Spinal cord (tissue), 10 donors: ENCODE measurements around the gene ARHGAP32. TPM values are rescaled to one million over a fixed set of nuclear protein-coding genes. Genes with fewer than 3 reads are reported as not detected.

ENCODE experiments used
- DNase-seq, 6 donors: peaks; one replicate each; pipeline versions ENCODE4 v3.0.0 to v3.0.0-alpha.2; 2013 to 2015; ENCODE audit warnings: low spot score in 6 of 6, low read depth in 4 of 6
- H3K27ac ChIP-seq: one replicate; pipeline ENCODE4 v1.5.1; 2013; ENCODE audit warnings: low read depth, low read length, control low read depth
- H3K27me3 ChIP-seq: one replicate; pipeline ENCODE4 v1.6.1; 2013; ENCODE audit warnings: low read length; ENCODE audit not compliant: control insufficient read depth, insufficient read depth
- H3K36me3 ChIP-seq: one replicate; pipeline ENCODE4 v1.6.1; 2013; ENCODE audit warnings: low read length; ENCODE audit not compliant: control insufficient read depth, insufficient read depth
- H3K4me1 ChIP-seq: one replicate; pipeline ENCODE4 v1.6.1; 2013; ENCODE audit warnings: low read length; ENCODE audit not compliant: control insufficient read depth, insufficient read depth
- H3K4me3 ChIP-seq: one replicate; pipeline ENCODE4 v1.5.1; 2013; ENCODE audit warnings: low read depth, low read length, control low read depth
- H3K9me3 ChIP-seq: one replicate; pipeline ENCODE4 v1.6.1; 2013; ENCODE audit warnings: low read length; ENCODE audit not compliant: control insufficient read depth, insufficient read depth
- WGBS: methylation state at CpG from one replicate; pipeline ENCODE4 v1.1.5; 2013; ENCODE audit warnings: missing lambda C conversion rate; ENCODE audit not compliant: insufficient coverage; 5-methylcytosine and 5-hydroxymethylcytosine counted together
- polyA plus RNA-seq, 2 donors: library from polyadenylated mRNA; unstranded; fragments of 120-200 nt; gene quantifications; one replicate each; pipeline ENCODE4 v1.2.1, GENCODE V29; 2013; ENCODE audit not compliant: insufficient read length in 2 of 2
- total RNA-seq, 2 donors: library from RNA; depleted of rRNA in 1 of 2; stranded (reverse); fragments of 120-200 nt in 1 of 2; fragments of >200 nt in 1 of 2; gene quantifications; one replicate each; pipeline versions ENCODE4 v1.2.3 to v1.2.4, GENCODE V29; 2013 to 2014
- donor health status: healthy.

The ARHGAP32 gene
- total and polyA plus RNA-seq, 4 donors: 29.0 to 60.2 (median 35.2) TPM

DNA sequence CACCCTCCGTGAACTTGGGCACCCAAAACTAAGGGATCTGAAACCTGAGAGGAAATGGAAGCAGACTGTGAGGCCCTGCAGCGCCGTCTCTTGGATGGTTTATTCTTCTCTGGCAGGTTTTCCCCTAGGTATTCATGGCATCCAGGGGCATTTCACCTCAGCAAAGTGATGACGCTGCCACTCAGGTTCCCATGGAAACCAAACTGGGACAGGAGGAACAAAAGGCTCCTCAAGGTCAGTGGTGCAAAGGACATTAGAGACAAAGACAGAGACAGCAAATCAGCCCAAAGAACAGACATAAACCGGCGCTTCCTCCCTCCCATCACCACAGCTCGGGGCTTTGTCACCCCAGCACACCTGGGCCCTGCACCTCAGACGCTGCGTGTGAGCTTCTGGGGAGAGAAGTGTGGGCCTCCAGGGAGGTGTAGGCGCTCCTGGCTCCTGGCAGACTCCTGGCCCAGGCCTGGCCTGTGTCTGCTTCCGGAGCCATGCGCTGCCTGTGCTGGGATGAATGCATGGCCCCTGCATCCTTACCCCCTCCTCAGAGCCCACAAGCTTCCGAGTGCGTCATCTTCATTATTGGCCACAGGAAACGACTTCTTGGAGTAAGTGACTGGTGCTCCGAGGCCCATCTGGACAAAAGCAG lies 255.4 kb downstream of the ARHGAP32 start:
- H3K9me3 ChIP-seq: no peaks in the 10 kb centered on the region
- 43% methylated on average over 15 of the region's 16 CpGs for WGBS
- no peaks in the 10 kb centered on the region for H3K36me3 ChIP-seq
- H3K4me3 ChIP-seq: no peak overlapping the region
- peaks cover 24% of the 10 kb centered on the region for H3K4me1 ChIP-seq
- no peak overlapping the region for H3K27ac ChIP-seq
- H3K27me3 ChIP-seq: no peaks in the 10 kb centered on the region
- peak in 1 of 6 donors; percentile 84 for DNase-seq

DNA sequence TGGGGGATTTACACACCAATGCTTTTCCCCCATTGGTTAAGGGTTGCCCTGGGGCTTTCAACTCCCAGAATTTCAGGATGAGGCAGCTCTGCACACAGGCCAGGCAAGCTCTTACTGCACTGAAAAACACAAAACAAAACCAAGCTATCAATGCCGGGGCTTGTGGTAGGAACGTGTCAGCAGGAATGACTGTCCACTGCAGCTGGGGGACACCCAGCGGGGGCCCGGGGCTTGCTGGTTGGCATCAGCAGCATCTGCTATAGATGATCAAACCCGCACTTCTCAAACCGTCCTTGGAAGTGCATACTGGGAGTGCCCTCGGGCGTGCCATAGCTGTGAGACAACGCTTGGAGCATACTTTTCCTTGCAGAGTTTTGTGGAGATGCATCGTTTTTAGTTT lies 257.2 kb downstream of the ARHGAP32 start:
- no peaks in the 10 kb centered on the region for H3K27me3 ChIP-seq
- no peak overlapping the region for H3K4me3 ChIP-seq
- no peaks in the 10 kb centered on the region for H3K36me3 ChIP-seq
- DNase-seq: no peak
- no peaks in the 10 kb centered on the region for H3K9me3 ChIP-seq
- WGBS: 87% methylated on average over 5 of the region's 10 CpGs
- H3K27ac ChIP-seq: no peak overlapping the region
- H3K4me1 ChIP-seq: peaks cover 28% of the 10 kb centered on the region

DNA sequence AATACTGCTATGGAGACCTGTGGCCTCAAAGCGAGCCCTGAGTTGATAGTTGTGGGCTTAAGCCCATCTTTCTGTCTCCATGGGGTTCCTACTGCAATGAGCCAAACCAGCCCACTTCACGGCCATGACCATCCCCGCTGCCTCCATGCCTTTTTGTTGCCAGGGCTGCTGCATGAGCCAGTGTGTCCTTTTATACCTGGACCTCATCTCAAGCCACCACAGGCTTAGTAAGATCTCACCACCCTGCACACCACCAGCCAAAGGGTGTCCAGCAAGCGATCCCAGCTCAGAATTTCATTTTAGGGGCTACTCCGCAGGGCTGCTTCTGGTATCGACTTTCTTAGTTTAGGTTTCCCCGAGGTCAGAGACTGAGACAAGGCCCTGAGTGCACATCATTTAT lies 257.8 kb downstream of the ARHGAP32 start:
- no peak overlapping the region for H3K27ac ChIP-seq
- H3K36me3 ChIP-seq: no peaks in the 10 kb centered on the region
- no peaks in the 10 kb centered on the region for H3K27me3 ChIP-seq
- DNase-seq: no peak
- 94% methylated on average over 7 of the region's 7 CpGs for WGBS
- no peaks in the 10 kb centered on the region for H3K9me3 ChIP-seq
- peaks cover 34% of the 10 kb centered on the region for H3K4me1 ChIP-seq
- no peak overlapping the region for H3K4me3 ChIP-seq

DNA sequence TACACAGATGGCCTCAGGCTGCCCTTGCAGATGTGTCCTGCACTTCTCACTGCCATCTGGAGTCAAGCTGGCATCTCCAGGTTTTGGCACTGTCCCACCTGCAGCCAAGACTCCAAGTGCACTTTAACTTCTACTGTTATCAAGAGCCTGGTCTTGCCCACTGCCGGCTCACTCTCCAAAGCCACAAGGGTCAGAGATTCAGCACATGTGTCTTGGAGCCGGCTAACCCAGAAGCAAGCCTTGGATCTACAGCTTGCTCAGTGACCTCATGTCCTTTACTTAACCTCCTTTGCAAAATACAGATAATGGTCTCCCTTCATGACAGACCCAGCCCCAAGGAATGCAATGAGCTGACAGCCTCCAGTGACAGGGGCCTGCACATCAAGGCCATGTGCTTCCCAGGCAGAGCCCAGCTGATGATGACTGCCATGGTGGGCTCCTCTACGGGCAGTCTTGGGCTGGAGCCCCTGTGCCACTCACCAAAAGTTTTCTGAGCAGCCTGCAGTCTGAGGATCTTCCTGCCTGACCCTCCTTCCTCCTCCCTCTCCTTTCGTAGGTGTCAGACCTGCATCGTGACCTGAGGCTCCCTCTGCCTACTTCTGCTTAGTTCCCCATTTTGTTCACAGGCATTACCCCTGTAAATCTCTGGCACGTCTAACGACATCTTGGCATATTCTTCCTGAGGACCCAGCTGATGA lies 258.5 kb downstream of the ARHGAP32 start:
- no peaks in the 10 kb centered on the region for H3K9me3 ChIP-seq
- H3K4me1 ChIP-seq: peaks cover 34% of the 10 kb centered on the region
- no peaks in the 10 kb centered on the region for H3K36me3 ChIP-seq
- whole genome bisulfite sequencing: 95% methylated on average over 7 of the region's 7 CpGs
- no peak overlapping the region for H3K4me3 ChIP-seq
- no peak overlapping the region for H3K27ac ChIP-seq
- H3K27me3 ChIP-seq: no peaks in the 10 kb centered on the region
- no peak for DNase-seq

DNA sequence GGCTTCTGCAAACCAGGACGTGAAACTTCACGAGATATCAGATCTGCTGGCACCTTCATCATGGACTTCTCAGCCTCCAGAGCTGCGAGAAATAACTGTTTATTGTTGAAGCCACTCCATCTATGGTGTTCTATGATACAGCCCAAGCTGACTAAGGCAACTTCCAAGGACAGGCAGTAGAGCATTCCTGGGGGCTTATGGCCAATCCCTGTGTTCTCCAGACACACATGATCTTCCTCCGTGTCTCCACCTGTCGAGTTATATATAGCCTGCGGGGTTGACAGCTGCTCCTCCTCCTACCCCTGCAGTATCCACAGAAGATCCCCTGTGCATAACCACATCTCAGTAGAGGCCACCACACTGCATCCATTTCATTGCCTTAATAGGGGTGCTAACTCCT lies 260.5 kb downstream of the ARHGAP32 start:
- 93% methylated on average over 6 of the region's 6 CpGs for WGBS
- Histone ChIP-seq H3K27me3 (no peaks in the 10 kb centered on the region), H3K27ac (no peak overlapping the region), H3K4me1 (peaks cover 17% of the 10 kb centered on the region), H3K4me3 (no peak overlapping the region), H3K36me3 (no peaks in the 10 kb centered on the region), H3K9me3 (no peaks in the 10 kb centered on the region)
- no peak for DNase-seq

DNA sequence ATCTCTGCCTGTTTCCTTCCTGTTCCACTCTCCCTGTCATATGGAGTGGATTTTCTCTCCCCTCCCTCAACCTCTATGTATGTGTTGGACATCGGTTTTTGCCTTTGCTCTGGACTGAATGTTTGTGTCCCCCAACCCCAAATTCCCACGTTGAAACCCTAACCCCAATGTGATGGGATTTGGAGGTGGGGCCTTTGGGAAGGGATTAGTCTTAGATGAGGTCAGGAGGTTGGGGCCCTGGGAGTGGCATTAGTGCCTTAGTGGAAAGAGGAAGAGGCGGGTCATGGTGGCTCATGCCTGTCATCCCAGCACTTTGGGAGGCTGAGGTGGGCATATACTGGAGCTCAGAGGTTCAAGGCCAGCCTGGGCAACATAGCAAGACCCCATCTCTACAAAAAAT lies 261.1 kb downstream of the ARHGAP32 start:
- Histone ChIP-seq H3K4me3 (no peak overlapping the region), H3K9me3 (no peaks in the 10 kb centered on the region), H3K36me3 (no peaks in the 10 kb centered on the region), H3K27me3 (no peaks in the 10 kb centered on the region), H3K4me1 (peaks cover 16% of the 10 kb centered on the region), H3K27ac (no peak overlapping the region)
- WGBS: no CpG with 5 or more reads among the region's 3 CpGs
- no peak for DNase-seq

DNA sequence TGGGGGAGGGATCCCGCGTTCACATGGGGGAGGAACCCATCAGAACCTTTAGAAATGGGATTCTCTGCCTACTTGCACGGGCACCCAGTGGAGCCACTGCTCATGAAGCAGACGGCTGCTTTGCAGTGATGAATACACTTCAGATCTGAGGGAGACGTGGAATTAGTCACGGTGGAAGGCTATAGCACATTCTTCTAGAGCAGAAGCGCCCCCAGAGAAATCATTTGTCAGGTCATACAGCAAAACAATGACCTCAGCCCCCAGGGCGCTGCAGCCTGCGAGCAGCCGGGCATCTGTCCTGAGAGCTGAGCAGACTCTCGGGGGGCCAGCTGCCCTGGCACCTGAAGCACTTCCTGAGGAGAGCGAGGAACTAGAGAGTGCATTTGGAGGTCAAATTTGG lies 262.1 kb downstream of the ARHGAP32 start:
- Histone ChIP-seq H3K36me3 (no peaks in the 10 kb centered on the region), H3K4me1 (peaks cover 21% of the 10 kb centered on the region), H3K27me3 (no peaks in the 10 kb centered on the region), H3K27ac (no peak overlapping the region), H3K4me3 (no peak overlapping the region), H3K9me3 (no peaks in the 10 kb centered on the region)
- WGBS: 26% methylated on average over 7 of the region's 12 CpGs
- peak in 1 of 6 donors; percentile 76 for DNase-seq

DNA sequence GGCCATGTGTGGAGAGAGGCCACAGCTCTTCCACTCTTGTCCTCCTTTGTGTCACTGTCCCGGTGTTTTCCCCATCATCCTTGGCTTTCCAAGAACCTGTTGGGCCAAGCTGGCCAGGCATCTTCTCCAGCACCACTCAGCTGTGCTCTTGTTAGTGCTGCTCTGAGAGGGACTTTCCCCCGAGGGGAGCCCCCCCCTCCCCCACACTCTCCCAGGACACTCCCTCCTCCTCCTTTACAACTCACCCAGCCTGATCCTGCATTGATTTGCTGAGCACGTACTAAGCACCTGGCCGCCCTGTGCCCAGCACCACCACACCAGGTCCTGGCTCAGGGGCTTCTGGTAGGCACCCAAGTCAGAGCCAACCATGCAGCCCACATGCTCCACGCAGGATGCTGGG lies 262.7 kb downstream of the ARHGAP32 start:
- Histone ChIP-seq H3K4me3 (no peak overlapping the region), H3K9me3 (no peaks in the 10 kb centered on the region), H3K27me3 (no peaks in the 10 kb centered on the region), H3K27ac (no peak overlapping the region), H3K4me1 (peaks cover 22% of the 10 kb centered on the region), H3K36me3 (no peaks in the 10 kb centered on the region)
- no peak for DNase-seq
- 59% methylated on average over 5 of the region's 5 CpGs for WGBS

DNA sequence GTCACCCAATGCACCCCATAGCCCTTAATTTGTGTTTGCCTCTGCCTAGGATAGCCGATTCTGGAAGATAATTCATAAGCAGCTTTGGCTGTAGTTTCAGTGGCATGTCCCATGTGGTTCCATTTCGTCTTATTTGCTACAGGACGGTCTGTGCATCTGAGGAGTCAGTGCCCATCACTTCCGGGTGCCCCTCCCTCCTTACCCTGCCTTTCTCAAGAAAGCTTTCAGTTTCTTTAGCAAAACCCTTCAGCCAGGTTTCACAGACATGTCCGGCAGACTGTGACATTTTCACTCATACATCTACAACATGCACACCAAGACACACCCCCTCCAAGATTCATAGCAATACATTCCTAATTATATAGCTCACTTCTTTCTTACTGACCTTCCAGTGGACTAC lies 263.7 kb downstream of the ARHGAP32 start:
- Histone ChIP-seq H3K4me3 (no peak overlapping the region), H3K9me3 (no peaks in the 10 kb centered on the region), H3K4me1 (peaks cover 22% of the 10 kb centered on the region), H3K36me3 (no peaks in the 10 kb centered on the region), H3K27ac (no peak overlapping the region), H3K27me3 (no peaks in the 10 kb centered on the region)
- no peak for DNase-seq
- 88% methylated on average over 5 of the region's 5 CpGs for WGBS
